Stimulated activated CD4-positive, alpha-beta T cell treated with anti-CD3 and anti-CD28 coated beads, Interleukin-4, amount 100 ng/mL, for 24 hours (primary cell): ENCODE results near the gene GNB1.
"Not testable (repeated sequence)": the region's sequence is repeated elsewhere in the genome, so short reads cannot be mapped to it uniquely, and the experiment has no call there.

Source experiments
- DNase-seq: peaks from one replicate; pipeline ENCODE4 v3.0.0-alpha.2; 2020

GNB1 gene

GRCh38 chr1:1890506-1891348 is at the start of gene GNB1:
Gene GNB1 (minus strand): TSS chr1:1891087. CDS start chr1:1825453, 65,634 bp downstream.
- DNase-seq = peak; percentile 84

DNA sequence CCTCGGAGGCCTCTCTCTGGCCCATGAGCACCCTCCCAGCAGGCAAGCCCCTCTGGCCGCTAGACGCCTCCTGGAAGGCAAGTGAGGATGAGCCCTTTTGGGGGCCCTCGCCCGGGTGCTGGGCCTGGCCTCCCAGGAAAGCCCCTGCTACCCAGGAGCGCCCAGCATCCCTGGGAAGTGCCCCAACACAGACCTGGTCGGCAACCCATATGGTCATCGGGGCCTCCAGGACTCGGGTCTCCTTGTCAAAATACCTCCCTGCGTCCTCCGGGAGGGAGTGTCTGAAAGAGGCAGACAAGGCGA is 49.2 kb upstream of the GNB1 start:
- DNase-seq = no peak

DNA sequence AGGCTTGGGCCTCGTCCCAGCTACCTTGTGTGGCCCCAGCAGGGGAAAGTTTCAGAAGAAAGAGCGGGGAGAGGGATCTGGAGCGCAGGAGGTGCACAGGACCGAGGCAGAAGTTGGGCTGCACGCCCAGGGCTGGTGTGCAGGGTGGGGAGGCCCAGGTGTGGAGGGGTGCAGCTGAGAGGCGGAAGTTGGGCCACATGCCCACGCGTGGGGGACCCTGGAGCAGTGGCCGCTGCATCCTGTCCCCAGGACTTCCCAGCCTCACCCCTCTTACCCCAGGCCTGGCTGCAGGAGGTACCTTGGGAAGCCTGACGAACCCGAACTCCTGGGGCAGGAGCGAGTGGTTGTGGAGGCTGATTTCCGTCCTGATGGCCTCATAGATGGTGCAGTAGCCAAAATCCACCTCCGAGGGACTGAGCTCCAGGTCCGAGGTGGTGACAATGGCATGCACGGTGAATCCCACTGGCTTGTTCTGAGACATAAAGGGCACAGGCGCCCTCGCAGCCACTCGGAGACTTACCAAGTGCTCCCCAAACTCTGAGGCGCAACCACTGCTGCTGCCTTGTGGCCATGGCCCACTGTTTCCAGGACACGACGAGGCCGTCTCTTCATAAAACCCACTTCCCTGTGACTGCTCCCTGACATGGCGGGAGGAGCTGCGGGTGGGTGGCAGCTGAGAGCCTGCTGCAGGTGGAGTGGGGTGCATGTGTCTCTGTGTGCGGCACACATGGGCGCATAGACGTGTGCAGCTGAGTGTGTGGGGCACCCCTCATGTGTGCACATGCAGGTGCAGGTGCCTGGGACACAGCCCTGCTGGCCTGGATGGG is 48.6 kb upstream of the GNB1 start:
- no peak for DNase-seq

DNA sequence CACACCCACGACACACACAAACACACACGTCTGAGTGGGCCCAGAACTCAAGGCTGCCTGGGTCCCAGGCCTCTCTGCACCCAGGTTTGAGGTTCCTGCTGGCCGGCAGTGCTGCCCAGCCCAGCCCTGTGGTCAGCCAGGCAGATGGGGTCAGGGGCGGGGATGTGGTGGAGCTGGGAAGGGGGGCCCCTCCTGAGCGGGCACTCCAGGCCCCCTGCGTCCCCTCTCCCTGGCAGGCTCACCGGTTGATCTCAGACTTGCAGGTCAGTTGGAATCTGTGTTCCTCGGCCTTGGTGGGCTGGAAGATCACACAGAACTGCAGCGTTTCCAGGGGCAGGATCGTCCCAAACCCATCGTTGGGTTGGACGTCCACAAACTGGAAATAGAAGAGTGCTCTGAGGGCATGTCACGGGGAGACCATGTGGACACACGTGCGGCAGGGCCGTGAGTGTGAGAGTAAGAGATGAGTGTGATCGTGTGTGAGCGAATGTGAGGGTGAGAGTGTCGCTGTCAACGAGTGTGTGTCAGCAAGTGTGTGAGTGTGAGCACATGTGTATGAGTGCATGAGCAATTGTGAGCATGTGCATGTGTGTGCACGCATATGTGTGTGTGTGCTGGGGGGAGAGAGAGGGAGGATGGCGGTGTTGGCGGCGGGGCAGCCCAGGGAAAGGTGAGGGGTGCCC is 47.9 kb upstream of the GNB1 start:
- DNase-seq = no peak

DNA sequence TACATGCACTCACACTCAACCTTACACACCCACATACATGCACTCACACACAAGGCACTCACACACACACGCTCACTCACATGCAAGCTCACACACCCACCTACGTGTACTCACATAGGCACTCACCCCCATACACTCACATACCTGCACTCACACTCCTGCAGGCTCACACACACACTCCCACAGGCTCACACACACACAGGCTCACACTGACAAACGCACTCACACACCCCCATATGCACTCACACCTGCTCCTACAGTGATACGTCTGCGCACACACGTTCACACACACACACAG is 47.3 kb upstream of the GNB1 start:
- DNase-seq = no peak

GRCh38 chr1:1937549-1938275 is 46.8 kb upstream of the GNB1 start:
- no peak for DNase-seq

GRCh38 chr1:1937061-1937460 is 46.2 kb upstream of the GNB1 start:
- DNase-seq = no peak

- DNase-seq = not testable (repeated sequence)
These were observed 44.0 kb upstream of the GNB1 start for GRCh38 chr1:1934848-1935247.

DNA sequence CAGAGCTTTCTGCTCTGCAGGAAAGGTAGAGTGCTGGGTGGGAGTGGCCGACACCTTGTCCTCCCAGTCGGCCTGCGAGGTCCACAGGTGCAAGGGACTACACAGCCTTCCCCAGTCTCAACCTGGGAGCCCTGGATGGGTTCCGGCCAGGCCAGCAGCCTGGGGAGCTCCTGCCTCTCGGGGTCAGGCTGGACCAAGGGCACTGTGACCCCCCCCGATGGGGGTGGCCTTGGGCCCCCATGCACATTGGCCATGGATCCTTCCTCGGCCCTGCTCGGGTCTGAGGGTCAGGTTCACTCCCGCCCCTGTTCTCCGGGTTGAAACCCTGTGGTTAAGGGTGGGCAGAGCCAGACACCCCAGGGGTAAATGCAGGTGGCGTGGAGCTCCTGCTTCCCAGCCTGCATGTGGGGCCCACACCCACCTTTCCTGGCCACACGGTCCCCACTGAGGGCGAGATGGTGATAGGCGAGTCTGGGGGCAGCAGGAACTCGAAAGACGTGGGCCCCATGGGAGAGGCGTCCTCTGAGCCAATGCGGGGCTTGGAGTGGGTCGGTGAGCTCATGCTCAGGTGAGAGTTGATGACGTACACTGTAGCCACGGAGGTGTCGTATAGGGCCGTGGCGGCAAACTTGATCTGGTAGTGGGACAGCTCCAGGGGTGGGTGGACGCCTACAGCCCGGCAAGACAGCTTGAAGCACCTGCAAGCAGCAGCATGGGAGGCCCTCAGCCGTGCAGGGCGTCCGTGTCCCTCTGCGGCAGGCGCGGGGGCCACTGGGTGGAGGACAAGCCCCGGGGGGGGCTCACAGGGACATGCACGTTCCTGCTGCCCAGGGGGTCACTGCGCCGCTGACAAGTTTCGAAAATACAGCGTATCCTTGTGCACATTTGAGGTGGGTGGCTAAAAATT is 39.0 kb upstream of the GNB1 start:
- DNase-seq = no peak

- DNase-seq = no peak
These were observed 38.3 kb upstream of the GNB1 start for GRCh38 chr1:1929102-1929638.

- no peak for DNase-seq
These were observed 37.6 kb upstream of the GNB1 start for GRCh38 chr1:1928231-1929101.

- DNase-seq = no peak
These were observed 36.9 kb upstream of the GNB1 start for GRCh38 chr1:1927751-1928150.

- DNase-seq = no peak
These were observed 36.2 kb upstream of the GNB1 start for GRCh38 chr1:1926886-1927660.

DNA sequence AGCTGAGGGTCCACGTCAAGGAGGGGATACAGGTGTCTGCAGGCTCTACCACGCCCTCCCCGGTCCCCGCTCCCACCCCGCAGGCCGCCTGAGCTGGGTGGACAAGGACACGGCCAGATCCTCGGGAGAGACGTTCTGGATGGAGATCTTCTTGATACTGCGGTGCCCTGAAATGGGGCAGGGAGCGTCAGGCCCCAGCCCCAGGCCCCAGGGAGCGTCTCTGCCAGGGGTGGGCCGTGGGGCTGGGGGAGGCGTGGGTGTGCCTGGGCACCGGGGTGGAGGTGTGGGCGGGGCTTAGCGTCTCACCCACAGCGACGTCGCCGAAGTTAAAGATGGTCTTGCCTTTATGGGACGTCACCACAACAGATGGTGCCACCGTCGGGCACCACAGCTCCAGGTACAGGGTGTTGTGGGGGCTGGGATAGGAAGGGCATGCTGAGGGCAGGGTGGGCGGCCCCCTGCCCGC is 35.5 kb upstream of the GNB1 start:
- DNase-seq = no peak

- no peak for DNase-seq
These were observed 34.8 kb upstream of the GNB1 start for GRCh38 chr1:1925437-1926345.

DNA sequence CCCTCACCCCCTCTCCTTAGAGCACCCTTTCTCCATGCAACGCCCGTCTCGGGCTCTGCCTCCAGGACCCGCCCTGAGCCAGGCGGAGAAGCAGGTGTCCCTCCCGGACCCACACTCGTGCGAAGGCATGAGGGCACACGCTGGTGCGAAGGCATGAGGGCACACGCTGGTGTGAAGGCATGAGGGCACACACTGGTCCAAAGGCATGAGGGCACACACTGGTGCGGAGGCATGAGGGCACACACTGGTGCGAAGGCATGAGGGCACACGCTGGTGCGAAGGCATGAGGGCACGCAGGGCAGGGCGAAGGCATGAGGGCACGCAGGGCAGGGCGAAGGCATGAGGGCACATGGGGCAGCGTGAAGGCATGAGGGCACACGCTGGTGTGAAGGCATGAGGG is 34.0 kb upstream of the GNB1 start:
- no peak for DNase-seq

GRCh38 chr1:1924386-1924785 is 33.5 kb upstream of the GNB1 start:
- DNase-seq = no peak

GRCh38 chr1:1922956-1923833 is 32.3 kb upstream of the GNB1 start:
- no peak for DNase-seq
